HEK293 (cell line): ENCODE measurements around the gene ZMYND15.

Source experiments
- BCL11A ChIP-seq: fragments of 450-650 bp; formaldehyde crosslinking; IDR thresholded peaks from 2 replicates; pipeline ENCODE4 v1.5.1; 2016; ENCODE audit warnings: low read depth, missing biosample characterization, missing genetic modification characterization
- GLI2 ChIP-seq: fragments of 450-650 bp; formaldehyde crosslinking; IDR thresholded peaks from 2 replicates; pipeline ENCODE4; 2017; ENCODE audit warnings: missing biosample characterization, missing genetic modification characterization, low read depth, borderline replicate concordance
- GLIS1 ChIP-seq: fragments of 450-650 bp; formaldehyde crosslinking; IDR thresholded peaks from 2 replicates; pipeline ENCODE4 v1.5.1; 2016; ENCODE audit warnings: missing biosample characterization, missing genetic modification characterization
- KLF1 ChIP-seq: fragments of 450-650 bp; formaldehyde crosslinking; IDR thresholded peaks from 2 replicates; pipeline ENCODE4 v1.5.1; 2016; ENCODE audit warnings: missing biosample characterization, missing genetic modification characterization
- MZF1 ChIP-seq: fragments of 450-650 bp; formaldehyde crosslinking; IDR thresholded peaks from 2 replicates; pipeline ENCODE4 v1.5.1; 2017; ENCODE audit warnings: missing biosample characterization, missing genetic modification characterization, borderline replicate concordance
- SP2 ChIP-seq: fragments of 450-650 bp; formaldehyde crosslinking; IDR thresholded peaks from 2 replicates; pipeline ENCODE4 v1.5.1; 2016; ENCODE audit warnings: missing biosample characterization, missing genetic modification characterization
- SP7 ChIP-seq: fragments of 450-650 bp; formaldehyde crosslinking; IDR thresholded peaks from 2 replicates; pipeline ENCODE4 v1.5.1; 2016; ENCODE audit warnings: missing biosample characterization, missing genetic modification characterization
- YY1 ChIP-seq: fragments of 450-650 bp; formaldehyde crosslinking; IDR thresholded peaks from 2 replicates; pipeline ENCODE4 v1.5.1; 2018; ENCODE audit warnings: missing biosample characterization, missing genetic modification characterization
- ZBTB20 ChIP-seq: fragments of 450-650 bp; formaldehyde crosslinking; IDR thresholded peaks from 2 replicates; pipeline ENCODE4 v1.5.1; 2016; ENCODE audit warnings: missing biosample characterization, missing genetic modification characterization
- ZBTB48 ChIP-seq: fragments of 450-650 bp; formaldehyde crosslinking; IDR thresholded peaks from 2 replicates; pipeline ENCODE4 v1.5.1; 2016; ENCODE audit warnings: missing biosample characterization, missing genetic modification characterization
- ZFP41 ChIP-seq: fragments of 450-650 bp; formaldehyde crosslinking; IDR thresholded peaks from 2 replicates; pipeline ENCODE4 v1.5.1; 2016; ENCODE audit warnings: missing biosample characterization, missing genetic modification characterization, borderline replicate concordance
- ZNF10 ChIP-seq: fragments of 450-650 bp; formaldehyde crosslinking; IDR thresholded peaks from 2 replicates; pipeline ENCODE4 v1.5.1; 2017; ENCODE audit warnings: missing biosample characterization, missing genetic modification characterization
- ZNF202 ChIP-seq: fragments of 450-650 bp; formaldehyde crosslinking; IDR thresholded peaks from 2 replicates; pipeline ENCODE4 v1.5.1; 2016; ENCODE audit warnings: missing biosample characterization, missing genetic modification characterization, borderline replicate concordance
- ZNF223 ChIP-seq: fragments of 450-650 bp; formaldehyde crosslinking; IDR thresholded peaks from 2 replicates; pipeline ENCODE4 v1.5.1; 2016; ENCODE audit warnings: missing biosample characterization, missing genetic modification characterization
- ZNF24 ChIP-seq: fragments of 450-650 bp; formaldehyde crosslinking; IDR thresholded peaks from 2 replicates; pipeline ENCODE4 v1.5.1; 2016; ENCODE audit warnings: missing biosample characterization, missing genetic modification characterization
- ZNF248 ChIP-seq: fragments of 450-650 bp; formaldehyde crosslinking; IDR thresholded peaks from 2 replicates; pipeline ENCODE4 v1.5.1; 2017; ENCODE audit warnings: missing biosample characterization, missing genetic modification characterization
- ZNF292 ChIP-seq: fragments of 450-650 bp; formaldehyde crosslinking; IDR thresholded peaks from 2 replicates; pipeline ENCODE4 v1.5.1; 2016; ENCODE audit warnings: low read depth, missing biosample characterization, missing genetic modification characterization, borderline replicate concordance
- ZNF404 ChIP-seq: fragments of 450-650 bp; formaldehyde crosslinking; IDR thresholded peaks from 2 replicates; pipeline ENCODE4 v1.5.1; 2017; ENCODE audit warnings: missing biosample characterization, missing genetic modification characterization
- ZNF426 ChIP-seq: fragments of 450-650 bp; formaldehyde crosslinking; IDR thresholded peaks from 2 replicates; pipeline ENCODE4 v1.5.1; 2017; ENCODE audit warnings: missing biosample characterization, missing genetic modification characterization, mild to moderate bottlenecking, inconsistent platforms, moderate library complexity
- ZNF560 ChIP-seq: fragments of 450-650 bp; formaldehyde crosslinking; IDR thresholded peaks from 2 replicates; pipeline ENCODE4 v1.5.1; 2017; ENCODE audit warnings: missing biosample characterization, missing genetic modification characterization, borderline replicate concordance
- ZNF561 ChIP-seq: fragments of 450-650 bp; IDR thresholded peaks from 2 replicates; pipeline ENCODE4 v1.5.1; 2018; ENCODE audit warnings: missing biosample characterization, missing genetic modification characterization, borderline replicate concordance
- ZNF585B ChIP-seq: fragments of 450-650 bp; formaldehyde crosslinking; IDR thresholded peaks from 2 replicates; pipeline ENCODE4 v1.5.1; 2016; ENCODE audit warnings: missing biosample characterization, missing genetic modification characterization
- ZNF610 ChIP-seq: fragments of 450-650 bp; formaldehyde crosslinking; IDR thresholded peaks from 2 replicates; pipeline ENCODE4 v1.5.1; 2016; ENCODE audit warnings: missing biosample characterization, missing genetic modification characterization, borderline replicate concordance
- ZNF623 ChIP-seq: fragments of 450-650 bp; formaldehyde crosslinking; IDR thresholded peaks from 2 replicates; pipeline ENCODE4 v1.5.1; 2016; ENCODE audit warnings: missing biosample characterization, missing genetic modification characterization
- ZNF624 ChIP-seq: fragments of 450-650 bp; formaldehyde crosslinking; IDR thresholded peaks from 2 replicates; pipeline ENCODE4 v1.5.1; 2017; ENCODE audit warnings: missing biosample characterization, missing genetic modification characterization
- ZNF654 ChIP-seq: fragments of 450-650 bp; formaldehyde crosslinking; IDR thresholded peaks from 2 replicates; pipeline ENCODE4 v1.5.1; 2016; ENCODE audit warnings: low read depth, missing biosample characterization, missing genetic modification characterization
- ZNF747 ChIP-seq: fragments of 450-650 bp; formaldehyde crosslinking; IDR thresholded peaks from 2 replicates; pipeline ENCODE4 v1.5.1; 2016; ENCODE audit warnings: missing biosample characterization, missing genetic modification characterization
- ZNF791 ChIP-seq: fragments of 450-650 bp; formaldehyde crosslinking; IDR thresholded peaks from 2 replicates; pipeline ENCODE4 v1.5.1; 2016; ENCODE audit warnings: missing biosample characterization, missing genetic modification characterization
- ZXDB ChIP-seq: fragments of 450-650 bp; formaldehyde crosslinking; IDR thresholded peaks from 2 replicates; pipeline ENCODE4 v1.5.1; 2016; ENCODE audit warnings: missing biosample characterization, missing genetic modification characterization
- TF ChIP-seq, protein P1 (sequence below): fragments of 450-650 bp; formaldehyde crosslinking; IDR thresholded peaks from 2 replicates; pipeline ENCODE4 v1.5.1; 2017; ENCODE audit warnings: missing biosample characterization, missing genetic modification characterization
- TF ChIP-seq, protein P2 (sequence below): IDR thresholded peaks from 2 replicates; pipeline ENCODE4 v1.6.1; 2011; ENCODE audit warnings: mild to moderate bottlenecking, low read depth, low read length, borderline replicate concordance
- TF ChIP-seq, protein P3 (sequence below): sonication (generic); formaldehyde crosslinking; IDR thresholded peaks from 2 replicates; pipeline ENCODE4 v1.8.1; 2022; ENCODE audit warnings: mild to moderate bottlenecking, moderate library complexity, missing genetic modification reagents
- TF ChIP-seq, protein P4 (sequence below): fragments of 450-650 bp; formaldehyde crosslinking; IDR thresholded peaks from 2 replicates; pipeline ENCODE4 v1.5.1; 2016; ENCODE audit warnings: missing biosample characterization, missing genetic modification characterization

ZMYND15 gene

DNA sequence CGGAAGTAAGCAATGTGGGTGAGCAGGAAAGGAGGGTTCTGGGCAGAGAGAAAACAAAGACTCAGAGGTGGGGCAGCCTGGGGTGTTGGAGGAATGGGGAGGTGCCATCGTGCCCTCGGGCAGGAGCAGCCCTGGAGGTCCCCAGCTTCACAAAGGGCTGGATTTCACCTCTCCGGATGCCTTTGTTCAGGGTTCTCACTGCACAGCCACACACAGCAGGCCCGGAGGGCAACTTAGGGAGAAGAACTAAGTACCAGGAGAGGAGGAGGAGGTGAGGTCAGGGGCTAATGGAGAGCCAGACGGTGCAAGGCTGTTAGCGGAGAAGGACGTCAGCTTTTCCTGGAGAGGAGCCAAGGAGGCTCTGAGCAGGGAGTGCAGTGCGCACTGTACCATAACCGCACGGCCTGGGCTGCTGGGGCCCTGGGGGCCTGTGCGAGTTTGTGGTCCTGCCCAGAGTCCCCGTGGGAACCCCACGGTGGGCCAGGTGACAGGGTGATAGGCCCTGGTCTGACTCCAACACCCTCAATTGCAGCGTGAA, 19.9 kb upstream of the ZMYND15 start (continued):
- TF ChIP-seq, protein P1, sequence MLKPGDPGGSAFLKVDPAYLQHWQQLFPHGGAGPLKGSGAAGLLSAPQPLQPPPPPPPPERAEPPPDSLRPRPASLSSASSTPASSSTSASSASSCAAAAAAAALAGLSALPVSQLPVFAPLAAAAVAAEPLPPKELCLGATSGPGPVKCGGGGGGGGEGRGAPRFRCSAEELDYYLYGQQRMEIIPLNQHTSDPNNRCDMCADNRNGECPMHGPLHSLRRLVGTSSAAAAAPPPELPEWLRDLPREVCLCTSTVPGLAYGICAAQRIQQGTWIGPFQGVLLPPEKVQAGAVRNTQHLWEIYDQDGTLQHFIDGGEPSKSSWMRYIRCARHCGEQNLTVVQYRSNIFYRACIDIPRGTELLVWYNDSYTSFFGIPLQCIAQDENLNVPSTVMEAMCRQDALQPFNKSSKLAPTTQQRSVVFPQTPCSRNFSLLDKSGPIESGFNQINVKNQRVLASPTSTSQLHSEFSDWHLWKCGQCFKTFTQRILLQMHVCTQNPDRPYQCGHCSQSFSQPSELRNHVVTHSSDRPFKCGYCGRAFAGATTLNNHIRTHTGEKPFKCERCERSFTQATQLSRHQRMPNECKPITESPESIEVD (tag by site-specific recombination), result peak; percentile 34; the same call in 1 of the 2 replicates
- TF ChIP-seq ZFP41 (tag by site-specific recombination) (no peak), ZNF654 (tag by site-specific recombination) (no peak), ZNF623 (tag by site-specific recombination) (no peak), ZNF10 (tag by site-specific recombination) (peak; percentile 57; the same call in 1 of the 2 replicates), ZNF585B (tag by site-specific recombination) (no peak), GLI2 (tag by site-specific recombination) (no peak), ZNF248 (tag by site-specific recombination) (no peak), ZNF561 (tag by site-specific recombination) (no peak), ZNF610 (tag by site-specific recombination) (0 out of 2 replicates have a peak, but pooled peaks have one; percentile 19), SP2 (tag by site-specific recombination) (no peak), ZBTB20 (tag by site-specific recombination) (peak; percentile 82), YY1 (no peak), ZNF404 (tag by site-specific recombination) (no peak), ZBTB48 (tag by site-specific recombination) (peak; percentile 96), BCL11A (tag by site-specific recombination) (peak; percentile 81; the same call in 1 of the 2 replicates), SP7 (tag by site-specific recombination) (peak; percentile 96), ZNF560 (tag by site-specific recombination) (no peak), ZNF202 (tag by site-specific recombination) (no peak), ZNF791 (tag by site-specific recombination) (no peak), ZNF223 (no peak), ZNF624 (tag by site-specific recombination) (no peak), ZNF24 (tag by site-specific recombination) (peak; percentile 72), KLF1 (tag by site-specific recombination) (peak; percentile 29; the same call in 1 of the 2 replicates), ZNF292 (tag by site-specific recombination) (no peak), MZF1 (tag by site-specific recombination) (no peak), ZNF426 (tag by site-specific recombination) (no peak), ZXDB (tag by site-specific recombination) (peak; percentile 57), ZNF747 (tag by site-specific recombination) (no peak), GLIS1 (tag by site-specific recombination) (peak; percentile 79)
- TF ChIP-seq, protein P2, sequence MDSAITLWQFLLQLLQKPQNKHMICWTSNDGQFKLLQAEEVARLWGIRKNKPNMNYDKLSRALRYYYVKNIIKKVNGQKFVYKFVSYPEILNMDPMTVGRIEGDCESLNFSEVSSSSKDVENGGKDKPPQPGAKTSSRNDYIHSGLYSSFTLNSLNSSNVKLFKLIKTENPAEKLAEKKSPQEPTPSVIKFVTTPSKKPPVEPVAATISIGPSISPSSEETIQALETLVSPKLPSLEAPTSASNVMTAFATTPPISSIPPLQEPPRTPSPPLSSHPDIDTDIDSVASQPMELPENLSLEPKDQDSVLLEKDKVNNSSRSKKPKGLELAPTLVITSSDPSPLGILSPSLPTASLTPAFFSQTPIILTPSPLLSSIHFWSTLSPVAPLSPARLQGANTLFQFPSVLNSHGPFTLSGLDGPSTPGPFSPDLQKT, result no peak
- TF ChIP-seq, protein P3, sequence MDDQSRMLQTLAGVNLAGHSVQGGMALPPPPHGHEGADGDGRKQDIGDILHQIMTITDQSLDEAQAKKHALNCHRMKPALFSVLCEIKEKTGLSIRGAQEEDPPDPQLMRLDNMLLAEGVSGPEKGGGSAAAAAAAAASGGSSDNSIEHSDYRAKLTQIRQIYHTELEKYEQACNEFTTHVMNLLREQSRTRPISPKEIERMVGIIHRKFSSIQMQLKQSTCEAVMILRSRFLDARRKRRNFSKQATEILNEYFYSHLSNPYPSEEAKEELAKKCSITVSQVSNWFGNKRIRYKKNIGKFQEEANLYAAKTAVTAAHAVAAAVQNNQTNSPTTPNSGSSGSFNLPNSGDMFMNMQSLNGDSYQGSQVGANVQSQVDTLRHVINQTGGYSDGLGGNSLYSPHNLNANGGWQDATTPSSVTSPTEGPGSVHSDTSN (CRISPR knock-in tag), result no peak
- TF ChIP-seq, protein P4, sequence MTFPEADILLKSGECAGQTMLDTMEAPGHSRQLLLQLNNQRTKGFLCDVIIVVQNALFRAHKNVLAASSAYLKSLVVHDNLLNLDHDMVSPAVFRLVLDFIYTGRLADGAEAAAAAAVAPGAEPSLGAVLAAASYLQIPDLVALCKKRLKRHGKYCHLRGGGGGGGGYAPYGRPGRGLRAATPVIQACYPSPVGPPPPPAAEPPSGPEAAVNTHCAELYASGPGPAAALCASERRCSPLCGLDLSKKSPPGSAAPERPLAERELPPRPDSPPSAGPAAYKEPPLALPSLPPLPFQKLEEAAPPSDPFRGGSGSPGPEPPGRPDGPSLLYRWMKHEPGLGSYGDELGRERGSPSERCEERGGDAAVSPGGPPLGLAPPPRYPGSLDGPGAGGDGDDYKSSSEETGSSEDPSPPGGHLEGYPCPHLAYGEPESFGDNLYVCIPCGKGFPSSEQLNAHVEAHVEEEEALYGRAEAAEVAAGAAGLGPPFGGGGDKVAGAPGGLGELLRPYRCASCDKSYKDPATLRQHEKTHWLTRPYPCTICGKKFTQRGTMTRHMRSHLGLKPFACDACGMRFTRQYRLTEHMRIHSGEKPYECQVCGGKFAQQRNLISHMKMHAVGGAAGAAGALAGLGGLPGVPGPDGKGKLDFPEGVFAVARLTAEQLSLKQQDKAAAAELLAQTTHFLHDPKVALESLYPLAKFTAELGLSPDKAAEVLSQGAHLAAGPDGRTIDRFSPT (tag by site-specific recombination), result peak; percentile 96
